SU-DHL-6 (cell line): Measurements from ENCODE around the gene EGFL7.

Experiments
- EZH2phosphoT487 ChIP-seq: fragments of 200-600 bp; sonication (generic), shearing (Covaris generic); conservative IDR thresholded peaks from 2 replicates; pipeline ENCODE4 v1.6.1; 2018; ENCODE audit warnings: mild to moderate bottlenecking, antibody characterized with exemption, low read length, moderate library complexity, mixed read lengths
- TF ChIP-seq, protein P1 (sequence below): fragments of 200-600 bp; sonication (generic); IDR thresholded peaks from one replicate; pipeline ENCODE4 v1.5.1; 2017; ENCODE audit warnings: antibody characterized with exemption, mild to moderate bottlenecking, low read length, moderate library complexity; ENCODE audit not compliant: insufficient read depth, poor library complexity, severe bottlenecking

GRCh38 chr9:136674786-136675349, 12.2 kb downstream of the EGFL7 start:
- TF ChIP-seq, protein P1, sequence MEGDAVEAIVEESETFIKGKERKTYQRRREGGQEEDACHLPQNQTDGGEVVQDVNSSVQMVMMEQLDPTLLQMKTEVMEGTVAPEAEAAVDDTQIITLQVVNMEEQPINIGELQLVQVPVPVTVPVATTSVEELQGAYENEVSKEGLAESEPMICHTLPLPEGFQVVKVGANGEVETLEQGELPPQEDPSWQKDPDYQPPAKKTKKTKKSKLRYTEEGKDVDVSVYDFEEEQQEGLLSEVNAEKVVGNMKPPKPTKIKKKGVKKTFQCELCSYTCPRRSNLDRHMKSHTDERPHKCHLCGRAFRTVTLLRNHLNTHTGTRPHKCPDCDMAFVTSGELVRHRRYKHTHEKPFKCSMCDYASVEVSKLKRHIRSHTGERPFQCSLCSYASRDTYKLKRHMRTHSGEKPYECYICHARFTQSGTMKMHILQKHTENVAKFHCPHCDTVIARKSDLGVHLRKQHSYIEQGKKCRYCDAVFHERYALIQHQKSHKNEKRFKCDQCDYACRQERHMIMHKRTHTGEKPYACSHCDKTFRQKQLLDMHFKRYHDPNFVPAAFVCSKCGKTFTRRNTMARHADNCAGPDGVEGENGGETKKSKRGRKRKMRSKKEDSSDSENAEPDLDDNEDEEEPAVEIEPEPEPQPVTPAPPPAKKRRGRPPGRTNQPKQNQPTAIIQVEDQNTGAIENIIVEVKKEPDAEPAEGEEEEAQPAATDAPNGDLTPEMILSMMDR: no peak
- no peak for TF ChIP-seq EZH2phosphoT487
